Esophagus squamous epithelium (tissue), 4 donors: ENCODE data around the gene SHTN1.

Experiments used
- CTCF ChIP-seq, 6 experiments: fragments of 450-650 bp in 4 of 6; fragments of 200-600 bp in 2 of 6; sonication (generic) in 2 of 6; IDR thresholded peaks; one replicate each; pipeline ENCODE4 v1.5.1; 2016 to 2019; ENCODE audit warnings: antibody characterized with exemption in 6 of 6, mild to moderate bottlenecking in 4 of 6, moderate library complexity in 4 of 6
- POLR2A ChIP-seq, 4 donors: fragments of 450-650 bp; IDR thresholded peaks; one replicate each; pipeline ENCODE4 v1.6.1; 2017; ENCODE audit warnings: antibody characterized with exemption in 4 of 4, mild to moderate bottlenecking in 4 of 4, moderate library complexity in 3 of 4

- TF ChIP-seq POLR2A (IDR thresholded peaks at IDR 0.05) (no peak), CTCF (IDR thresholded peaks at IDR 0.05) (no peak)
Measured at GRCh38 chr10:116878123-116878522, 126.9 kb downstream of the SHTN1 start.
